Hepatocyte (in vitro differentiated cells): Measurements from ENCODE around the gene STX8.

Experiments
- CTCF ChIP-seq: fragments of 200-600 bp; sonication (generic); IDR thresholded peaks from 2 replicates; pipeline ENCODE4 v1.5.1; 2016; ENCODE audit warnings: antibody characterized with exemption, mild to moderate bottlenecking; ENCODE audit not compliant: poor library complexity
- EZH2phosphoT487 ChIP-seq: fragments of 200-600 bp; sonication (generic); IDR thresholded peaks from one replicate; pipeline ENCODE4 v1.6.1; 2018; ENCODE audit warnings: antibody characterized with exemption, mild to moderate bottlenecking, low read depth, moderate library complexity; ENCODE audit not compliant: unreplicated experiment, severe bottlenecking

GRCh38 chr17:9576521-9577372 is 1.1 kb upstream of the STX8 start, which contains the start of gene CFAP52:
- TF ChIP-seq CTCF = peak; percentile 85
- no peak for TF ChIP-seq EZH2phosphoT487
